ENCODE measurements around the gene LMAN2L.
"Not testable (repeated sequence)": the region's sequence is repeated elsewhere in the genome, so short reads cannot be mapped to it uniquely, and the experiment has no call there.

Gene LMAN2L

DNA sequence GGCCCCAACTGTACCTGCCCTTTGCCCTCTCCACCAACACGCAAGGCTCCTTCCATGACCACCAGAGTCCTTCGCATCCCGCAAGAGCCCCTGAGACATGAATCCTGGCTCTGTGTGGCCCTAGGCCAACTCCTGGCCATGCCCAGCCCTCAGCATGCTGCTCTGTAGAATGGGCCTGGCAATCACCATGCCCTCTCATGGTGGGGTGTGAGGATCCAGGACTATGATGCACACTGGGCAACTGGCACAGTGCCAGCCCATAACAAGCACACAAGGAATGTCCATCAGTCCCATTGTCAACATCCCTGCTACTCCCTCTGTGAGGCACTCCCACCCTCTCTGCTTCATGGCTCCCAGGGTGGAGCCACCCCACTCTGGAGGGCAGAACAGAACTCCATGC, 52.6 kb downstream of the LMAN2L start:
- DNase-seq: no peak

DNA sequence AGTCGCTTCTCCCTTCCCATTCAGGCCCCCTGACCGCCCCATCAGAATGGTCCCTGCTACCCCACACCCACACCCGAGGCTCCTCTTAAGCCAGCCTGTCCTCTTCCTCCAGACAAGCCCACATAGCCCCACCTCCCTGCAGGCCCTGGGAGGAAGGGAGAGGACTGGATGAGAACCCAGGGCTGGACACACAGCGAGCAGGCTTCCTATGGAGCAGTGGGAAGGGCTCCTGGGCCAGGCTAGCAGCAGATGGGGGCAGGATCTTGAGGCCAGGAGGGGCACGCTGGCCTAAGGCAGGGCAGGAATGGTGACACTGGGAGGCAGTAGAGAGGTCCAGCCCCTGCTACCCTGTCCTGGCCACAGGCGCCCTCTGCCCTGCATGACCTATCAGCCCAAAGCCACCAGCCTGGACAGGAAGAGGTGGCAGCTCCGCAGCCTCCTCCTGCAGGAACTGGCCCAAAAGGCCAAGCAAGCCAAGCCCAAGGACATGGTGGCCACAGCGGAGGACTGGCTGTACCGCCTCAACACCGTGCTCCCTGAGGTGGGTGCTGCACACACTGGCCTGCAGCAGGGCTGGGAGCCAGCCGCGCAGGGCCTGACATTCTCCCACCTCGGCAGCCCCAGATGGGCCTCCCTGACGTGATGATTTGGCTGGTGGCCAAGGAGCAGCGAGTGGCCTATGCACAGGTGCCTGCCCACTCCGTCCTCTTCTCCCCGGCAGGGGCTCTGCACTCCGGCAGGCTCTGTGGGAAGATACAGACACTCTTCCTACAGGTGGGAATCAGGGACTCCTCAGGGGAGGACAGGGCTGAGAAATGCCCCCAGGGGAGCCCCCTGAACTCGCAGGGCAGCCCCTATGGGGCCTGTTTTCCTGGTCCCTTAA, 54.0 kb downstream of the LMAN2L start:
- DNase-seq: no peak

DNA sequence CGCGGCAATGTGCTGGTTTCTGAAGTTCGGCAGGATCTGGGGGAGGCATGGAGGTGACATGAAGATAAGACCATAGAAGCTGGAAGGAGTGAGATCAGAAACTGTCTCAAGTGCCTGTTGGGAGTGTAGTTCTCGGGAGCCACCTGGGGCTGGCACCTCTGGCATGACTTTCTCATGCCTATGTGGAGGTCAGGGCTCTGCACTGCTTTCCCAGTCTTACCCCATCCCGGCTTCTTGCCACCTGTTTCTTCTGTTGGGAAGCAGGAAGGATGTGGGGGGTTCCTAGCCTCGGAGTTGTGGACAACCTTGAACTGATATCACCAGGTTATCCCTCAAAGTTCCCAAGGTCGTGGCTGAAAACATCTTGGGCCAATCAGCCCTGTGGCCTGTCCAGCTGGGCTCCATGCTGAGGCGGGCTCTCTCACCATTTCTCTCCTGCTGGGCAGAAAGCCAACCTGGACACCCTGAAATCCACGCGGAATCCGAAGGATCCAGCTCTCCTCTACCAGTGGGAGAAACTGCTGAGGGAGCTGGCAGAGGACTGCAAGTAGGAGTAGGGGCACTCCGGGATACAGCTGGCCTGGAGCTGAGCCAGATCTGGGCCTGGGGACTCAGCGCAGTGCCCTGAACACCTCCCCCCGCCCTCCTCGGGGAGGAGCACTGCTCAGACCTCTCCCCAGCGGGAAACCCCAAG, 54.8 kb downstream of the LMAN2L start:
- no peak for DNase-seq

DNA sequence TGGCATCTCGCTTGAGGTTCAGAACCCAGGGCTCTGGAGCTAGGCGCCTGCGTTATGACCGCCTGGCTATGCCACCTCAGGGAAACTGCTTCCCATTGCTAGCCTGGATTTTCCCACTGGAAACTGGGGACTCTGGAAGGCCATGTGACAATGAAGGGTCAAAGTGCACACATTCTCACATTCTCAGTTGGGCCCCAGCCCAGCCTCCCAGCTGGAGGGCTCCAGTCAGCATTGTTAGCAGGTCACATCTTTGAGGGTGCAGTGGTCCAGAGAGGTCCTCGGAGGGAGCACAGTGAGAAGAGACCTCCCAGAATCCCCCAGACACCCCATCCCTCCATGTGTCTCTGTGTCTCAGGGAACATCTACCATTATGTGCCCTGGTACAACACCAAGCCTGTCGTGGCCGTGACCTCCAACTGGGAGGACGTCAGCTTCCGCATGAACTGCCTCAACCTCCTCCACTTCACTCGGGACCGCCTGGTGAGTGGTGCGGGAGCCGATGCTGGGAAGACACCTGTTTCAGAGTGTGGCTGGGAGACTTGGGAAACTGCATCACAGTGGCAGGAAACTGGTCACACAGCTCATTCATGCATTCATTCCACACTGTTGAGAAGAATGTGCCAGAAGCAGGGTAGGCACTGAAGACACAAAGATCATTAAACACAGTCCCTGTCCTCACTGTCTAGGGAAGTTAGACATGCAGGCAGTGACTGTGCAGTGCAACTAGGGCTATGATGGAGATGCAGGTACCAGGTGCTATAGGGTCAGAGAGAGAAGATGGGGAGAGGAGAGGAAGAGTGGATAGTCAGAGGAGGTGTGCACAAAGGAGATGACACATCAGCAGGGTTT, 55.7 kb downstream of the LMAN2L start:
- DNase-seq: no peak

DNA sequence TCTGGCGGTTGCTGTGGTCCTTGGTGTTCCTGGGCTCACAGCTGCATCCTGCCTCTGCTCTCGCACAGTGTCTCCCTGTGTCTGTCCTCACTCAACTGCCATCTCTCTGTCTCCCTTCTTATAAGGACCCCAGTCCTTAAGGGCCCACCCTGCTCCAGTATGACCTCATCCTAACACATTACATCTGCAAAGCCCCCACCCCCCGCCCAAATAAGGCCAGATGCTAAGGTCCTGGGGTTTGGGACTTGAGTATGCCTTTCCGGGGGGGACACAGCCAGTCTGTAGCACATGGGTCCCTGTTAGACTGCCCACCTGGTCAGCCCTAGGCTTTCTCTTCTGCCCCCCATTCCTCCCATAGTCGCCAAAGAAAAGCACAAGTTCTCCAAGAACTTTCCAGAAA, 56.6 kb downstream of the LMAN2L start:
- DNase-seq: no peak

DNA sequence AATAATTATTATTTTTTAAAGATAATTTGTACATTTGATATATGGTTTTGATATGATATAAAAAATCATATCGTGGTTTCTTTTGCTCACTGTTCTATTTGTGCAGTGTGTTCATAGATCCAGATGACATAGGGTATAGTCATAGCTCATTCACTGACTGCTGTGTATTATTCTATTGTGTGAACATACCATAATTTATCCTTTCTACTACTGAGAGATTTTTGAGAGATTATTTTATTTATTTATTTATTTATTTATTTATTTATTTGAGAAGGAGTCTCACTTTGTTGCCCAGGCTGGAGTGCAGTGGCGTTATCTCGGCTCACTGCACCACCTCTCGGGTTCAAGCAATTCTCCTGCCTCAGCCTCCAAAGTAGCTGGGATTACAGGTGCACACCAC, 58.3 kb downstream of the LMAN2L start:
- DNase-seq: no peak

DNA sequence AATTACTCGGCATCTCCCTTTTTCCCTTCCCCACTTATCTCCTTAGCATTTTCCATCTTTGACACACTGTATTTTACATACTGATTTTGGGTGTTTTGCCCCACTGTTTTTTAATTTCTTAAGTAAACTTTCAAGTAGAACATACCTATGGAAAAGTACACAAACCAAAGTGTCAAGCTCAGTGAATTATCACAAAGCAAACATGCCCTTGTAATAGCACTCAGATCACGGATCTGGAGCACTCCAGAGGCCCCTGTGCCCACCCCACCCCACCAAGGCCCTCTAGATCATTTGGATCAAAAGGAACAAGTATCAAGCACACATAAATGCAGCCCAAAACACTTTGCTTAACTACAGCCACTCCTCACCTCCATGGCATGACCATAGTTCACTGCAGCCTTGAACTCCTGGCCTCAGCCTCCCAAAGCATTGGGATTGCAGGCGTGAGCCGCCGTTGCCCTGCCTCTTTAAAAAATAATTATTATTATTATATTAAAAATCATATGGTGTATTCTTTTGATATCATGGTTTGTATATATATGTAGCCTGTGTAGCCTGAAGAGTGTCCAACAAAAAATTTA, 59.2 kb downstream of the LMAN2L start:
- DNase-seq: no peak

DNA sequence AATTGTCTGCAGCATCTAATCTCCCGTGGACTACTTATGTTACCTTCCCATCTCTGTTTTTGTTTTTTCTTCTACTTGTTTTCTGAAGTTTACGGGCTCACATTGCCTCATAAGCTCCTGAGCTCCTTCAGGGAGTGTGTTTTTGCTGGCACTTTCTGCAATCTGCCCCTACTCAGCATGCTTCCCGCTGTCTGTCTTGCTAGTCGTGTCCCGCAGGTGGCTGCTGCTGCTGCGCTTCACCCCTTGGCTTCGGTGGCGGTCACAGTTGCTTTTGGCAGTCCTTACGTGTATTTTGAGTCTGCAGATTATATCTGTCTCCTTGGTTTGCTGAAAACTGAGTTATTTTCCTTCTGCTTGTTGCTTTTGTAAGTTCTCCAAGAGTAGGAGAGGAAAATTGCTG, 60.0 kb downstream of the LMAN2L start:
- DNase-seq: no peak

DNA sequence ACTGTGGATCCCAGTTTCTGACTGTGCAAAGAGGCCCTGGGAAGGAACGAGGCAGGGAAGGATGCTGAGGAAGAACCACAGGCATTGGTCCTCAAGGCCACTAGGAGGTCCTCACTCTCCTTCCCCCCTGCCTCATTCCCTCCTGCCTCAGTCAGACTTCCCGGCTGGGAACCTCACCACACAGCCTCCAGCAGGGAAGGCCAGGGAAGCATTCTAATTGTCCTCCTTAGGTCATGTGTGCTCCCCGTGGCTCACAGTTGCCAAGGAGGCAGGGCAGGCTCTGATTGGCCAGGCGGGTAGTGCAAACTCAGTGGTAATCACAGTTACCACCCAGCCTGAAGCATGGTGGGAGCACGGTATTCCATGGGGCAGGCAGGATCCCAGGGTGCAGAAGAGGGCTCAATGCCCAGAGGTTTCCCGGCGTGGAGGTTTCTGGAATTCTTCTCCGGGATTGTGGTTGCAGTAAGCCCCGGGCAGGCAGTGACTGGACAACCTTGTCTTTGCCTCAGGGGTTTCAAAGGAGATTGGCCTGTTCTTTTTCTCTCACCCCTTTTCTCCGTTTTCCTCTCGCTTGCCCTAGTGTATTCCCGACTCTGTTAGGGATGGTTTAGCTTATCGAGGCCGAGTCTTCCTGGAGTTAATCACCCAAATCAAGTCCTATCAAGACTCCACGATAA, 70.2 kb downstream of the LMAN2L start:
- no peak for DNase-seq

DNA sequence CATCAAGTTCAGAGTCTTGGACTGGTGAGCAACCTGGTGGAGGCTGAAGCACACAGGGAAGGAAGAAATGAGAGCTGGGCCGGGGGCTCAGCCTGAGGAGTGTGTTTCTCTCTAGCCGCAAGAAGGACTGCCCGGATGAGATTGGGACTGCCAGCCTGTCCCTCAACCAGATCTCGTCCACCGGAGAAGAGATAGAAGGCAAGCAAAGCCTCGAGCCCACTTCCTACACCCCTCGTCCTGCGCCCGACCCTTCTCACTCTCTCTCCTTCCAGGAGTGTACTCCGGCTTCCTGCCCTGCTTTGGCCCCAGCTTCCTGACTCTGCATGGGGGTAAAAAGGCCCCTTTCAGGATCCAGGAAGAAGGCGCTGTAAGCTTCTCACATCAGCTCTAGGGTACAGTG, 71.1 kb downstream of the LMAN2L start:
- DNase-seq: no peak

DNA sequence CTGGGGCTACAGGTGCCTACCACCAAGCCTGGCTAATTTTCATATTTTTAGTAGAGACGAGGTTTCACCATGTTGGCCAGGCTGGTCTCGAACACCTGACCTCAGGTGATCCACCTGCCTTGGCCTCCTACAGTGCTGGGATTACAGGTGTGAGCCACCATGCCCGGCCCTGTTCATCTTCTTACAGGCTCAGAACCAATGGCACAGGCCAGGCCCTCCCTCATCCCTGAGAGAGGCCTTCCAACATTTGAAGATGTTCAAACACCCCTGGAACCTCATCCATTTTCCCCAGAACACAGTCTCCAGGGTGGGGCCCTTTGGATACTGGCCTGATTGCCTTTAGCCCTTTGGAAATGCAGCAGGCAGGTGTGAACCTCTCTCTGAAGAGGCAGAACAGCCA, 74.1 kb downstream of the LMAN2L start:
- DNase-seq: not testable (repeated sequence)

DNA sequence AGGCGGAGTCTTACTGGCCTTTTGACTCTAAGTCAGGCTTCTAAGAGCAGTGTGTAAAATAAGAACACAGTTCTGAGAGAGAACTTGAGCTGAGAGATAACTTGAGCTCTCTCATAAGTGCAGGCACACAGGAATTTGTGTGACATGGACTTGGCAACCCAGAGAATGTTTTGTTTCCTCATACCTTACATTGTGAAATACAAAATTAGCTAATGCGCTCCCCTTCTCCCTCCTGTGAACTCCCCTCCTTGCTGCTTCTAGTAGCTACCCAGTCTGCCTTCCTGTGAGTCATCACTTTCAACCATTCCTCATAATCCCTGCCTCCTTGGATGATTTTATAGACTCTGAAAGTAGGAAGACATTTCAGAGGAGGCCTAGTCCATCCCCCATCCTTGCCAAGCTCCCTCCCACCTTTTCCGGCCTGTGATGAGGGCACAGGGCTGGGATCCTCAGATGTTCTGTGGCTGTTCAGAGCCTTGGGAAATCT, 74.7 kb downstream of the LMAN2L start:
- DNase-seq: no peak

DNA sequence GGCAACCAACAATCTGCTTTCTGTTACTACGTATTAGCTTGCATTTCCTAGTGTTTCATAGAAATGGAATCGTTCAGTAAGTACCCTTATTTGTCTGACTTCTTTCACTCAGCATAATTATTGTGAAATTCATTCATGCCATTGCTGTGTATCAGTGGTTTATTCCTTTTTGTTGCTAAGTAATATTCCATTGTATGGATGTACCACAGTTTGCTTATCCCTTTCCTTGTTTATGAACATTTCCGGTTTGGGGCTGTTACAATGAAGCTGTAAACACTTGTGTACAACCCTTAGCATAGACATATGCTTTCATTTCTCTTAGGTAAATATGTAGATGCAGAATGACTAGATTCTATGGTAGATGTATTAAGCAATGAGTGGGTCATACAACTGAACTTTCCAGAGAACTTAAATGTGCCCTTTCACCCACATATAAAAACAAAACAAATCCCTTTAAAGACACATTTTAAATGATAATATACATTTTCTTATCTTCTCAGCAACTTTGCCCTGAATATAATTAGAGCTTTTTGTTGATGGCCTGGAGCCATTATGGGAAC, 75.4 kb downstream of the LMAN2L start:
- DNase-seq: no peak

DNA sequence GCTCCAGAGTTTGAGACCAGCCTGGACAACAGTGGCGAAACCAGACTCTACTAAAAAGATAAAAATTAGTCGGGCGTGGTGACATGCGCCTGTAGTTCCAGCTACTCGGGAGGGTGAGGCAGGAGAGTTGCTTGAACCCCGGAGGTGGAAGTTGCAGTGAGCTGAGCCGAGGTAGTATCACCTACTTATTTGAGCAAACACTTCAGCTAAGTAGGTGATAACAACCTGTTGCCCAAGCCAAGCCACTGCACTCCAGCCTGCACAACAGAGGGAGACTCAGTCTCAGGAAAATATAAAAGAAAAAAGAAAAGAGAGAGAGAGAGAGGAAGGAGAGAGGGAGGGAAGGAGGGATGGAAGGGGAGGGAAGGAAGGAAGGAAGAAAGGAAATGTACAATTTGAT, 76.0 kb downstream of the LMAN2L start:
- no peak for DNase-seq

DNA sequence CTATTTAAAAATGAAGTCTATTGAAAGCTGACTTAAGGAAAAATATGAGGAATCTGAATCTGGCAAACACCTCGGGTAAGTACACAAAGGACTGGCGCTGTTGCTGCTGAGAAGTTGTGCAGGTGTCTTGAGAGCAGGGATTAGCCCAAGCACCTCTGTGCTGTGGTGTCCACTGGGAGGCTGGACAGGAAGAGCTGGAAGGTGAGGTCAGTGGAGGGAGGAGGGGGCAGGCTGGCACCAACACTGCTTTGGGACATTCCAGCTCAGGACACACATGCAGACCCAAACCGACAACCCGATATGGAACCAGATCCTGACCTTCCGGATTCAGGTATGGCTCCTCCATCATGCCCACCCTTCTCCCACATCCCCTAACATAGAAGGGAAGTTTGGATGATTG, 76.7 kb downstream of the LMAN2L start:
- no peak for DNase-seq

DNA sequence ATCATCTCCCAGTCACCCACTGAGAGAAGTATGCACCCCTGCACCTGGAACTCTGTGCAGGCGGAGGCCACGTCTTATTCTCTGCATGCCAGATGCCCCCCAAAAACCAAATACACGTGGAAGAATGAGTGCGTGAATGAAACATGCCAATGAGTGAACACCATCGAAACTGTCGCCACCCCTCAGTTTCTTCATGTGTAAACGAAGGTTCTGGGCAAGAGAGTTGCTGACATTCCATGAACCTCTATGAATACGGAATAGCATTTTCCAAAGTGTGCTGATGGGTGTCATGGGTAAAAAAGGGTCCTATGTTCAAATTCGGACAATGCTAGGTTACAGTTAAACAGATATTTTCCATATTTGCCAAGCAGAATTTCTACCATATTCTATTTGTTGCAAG, 77.5 kb downstream of the LMAN2L start:
- no peak for DNase-seq

DNA sequence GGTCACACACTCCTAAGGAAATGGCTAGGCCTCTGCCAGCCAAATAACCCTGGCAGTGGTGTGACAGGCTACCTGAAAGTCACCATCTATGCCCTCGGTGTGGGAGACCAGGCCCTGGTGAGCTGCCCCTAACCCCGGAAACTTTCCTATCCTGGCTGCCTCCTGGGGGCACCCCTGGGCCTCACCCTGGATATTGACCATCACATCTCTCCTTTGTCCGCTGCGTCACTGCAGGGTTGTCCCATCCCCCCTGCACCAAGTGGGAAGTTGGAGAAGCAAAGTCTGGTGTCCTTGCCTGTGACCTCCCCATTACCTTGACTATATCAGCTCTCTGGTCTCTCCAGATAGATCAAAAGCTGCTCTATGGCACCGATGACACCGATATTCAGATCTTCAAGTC, 78.5 kb downstream of the LMAN2L start:
- no peak for DNase-seq

DNA sequence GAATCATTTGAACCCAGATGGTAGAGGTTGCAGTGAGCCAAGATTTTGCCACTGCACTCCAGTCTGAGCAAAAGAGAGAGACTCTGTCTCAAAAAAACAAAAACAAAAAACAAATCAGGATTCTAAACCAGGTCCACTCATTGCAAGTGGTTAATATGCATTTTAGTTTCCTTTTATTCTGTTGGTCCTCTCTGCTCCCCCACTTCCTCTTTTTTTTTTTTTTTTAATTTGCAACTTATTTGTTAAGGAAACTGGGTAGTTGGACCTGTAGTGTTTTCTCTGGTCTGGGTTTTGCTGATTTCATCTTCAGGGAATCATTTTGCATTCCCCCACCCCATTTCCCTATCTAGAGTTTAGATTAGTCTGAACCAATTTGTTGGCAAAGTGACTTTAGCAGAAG, 83.3 kb downstream of the LMAN2L start:
- no peak for DNase-seq

Measured in CD4-positive, alpha-beta T cell treated with Interleukin-4 for 4 hours (primary cell).